ENCODE data around the gene N4BP2L2. TPM values are rescaled to one million over a fixed set of nuclear protein-coding genes. Genes with fewer than 3 reads are reported as not detected.

Gene N4BP2L2
- total RNA-seq, 1 donor, result 128 TPM

DNA sequence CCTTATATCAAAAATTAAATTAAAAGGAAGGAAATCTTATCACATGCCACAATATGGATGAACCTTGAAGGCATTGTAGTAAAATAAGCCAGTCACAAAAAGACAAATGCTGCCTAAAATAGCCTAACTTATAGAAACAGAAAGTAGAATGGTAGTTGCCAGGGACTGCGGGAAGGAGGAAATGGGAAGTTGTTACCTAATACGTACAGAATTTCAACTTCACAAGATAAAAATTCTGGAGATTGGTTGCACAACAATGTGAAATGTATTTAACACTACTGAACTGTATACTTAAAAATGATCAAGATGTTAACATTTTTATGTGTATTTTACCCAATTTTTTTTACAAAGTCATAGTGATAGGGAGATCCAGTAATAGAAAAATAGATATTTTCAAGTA lies 10.2 kb upstream of the N4BP2L2 start:
- peak; percentile 53 for DNase-seq (ENCODE audit: low read depth)
- H3K4me3 ChIP-seq (ENCODE audit: low read depth, low read length), result no peak overlapping the region
- TF ChIP-seq, protein P1, sequence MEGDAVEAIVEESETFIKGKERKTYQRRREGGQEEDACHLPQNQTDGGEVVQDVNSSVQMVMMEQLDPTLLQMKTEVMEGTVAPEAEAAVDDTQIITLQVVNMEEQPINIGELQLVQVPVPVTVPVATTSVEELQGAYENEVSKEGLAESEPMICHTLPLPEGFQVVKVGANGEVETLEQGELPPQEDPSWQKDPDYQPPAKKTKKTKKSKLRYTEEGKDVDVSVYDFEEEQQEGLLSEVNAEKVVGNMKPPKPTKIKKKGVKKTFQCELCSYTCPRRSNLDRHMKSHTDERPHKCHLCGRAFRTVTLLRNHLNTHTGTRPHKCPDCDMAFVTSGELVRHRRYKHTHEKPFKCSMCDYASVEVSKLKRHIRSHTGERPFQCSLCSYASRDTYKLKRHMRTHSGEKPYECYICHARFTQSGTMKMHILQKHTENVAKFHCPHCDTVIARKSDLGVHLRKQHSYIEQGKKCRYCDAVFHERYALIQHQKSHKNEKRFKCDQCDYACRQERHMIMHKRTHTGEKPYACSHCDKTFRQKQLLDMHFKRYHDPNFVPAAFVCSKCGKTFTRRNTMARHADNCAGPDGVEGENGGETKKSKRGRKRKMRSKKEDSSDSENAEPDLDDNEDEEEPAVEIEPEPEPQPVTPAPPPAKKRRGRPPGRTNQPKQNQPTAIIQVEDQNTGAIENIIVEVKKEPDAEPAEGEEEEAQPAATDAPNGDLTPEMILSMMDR (IDR thresholded peaks at IDR 0.05; ENCODE audit: insufficient read depth, low read depth, low read length), result no peak

DNA sequence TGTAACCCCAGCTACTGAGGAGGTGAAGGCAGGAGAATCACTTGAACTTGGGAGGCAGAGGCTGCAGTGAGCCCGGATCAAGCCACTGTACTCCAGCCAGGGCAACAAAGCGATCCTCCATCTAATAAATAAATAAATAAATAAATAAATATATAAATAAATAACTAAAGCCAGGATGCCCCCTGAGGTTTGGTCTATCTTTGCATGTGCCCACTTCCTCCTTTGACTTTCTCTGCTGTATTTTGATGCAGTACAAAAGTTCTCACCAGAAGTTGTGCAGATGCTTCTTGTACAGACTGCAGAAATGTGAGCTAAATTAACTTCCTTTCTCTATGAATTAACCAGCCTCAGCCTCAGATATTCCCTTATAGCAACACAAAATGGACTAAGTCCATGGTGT lies 6.5 kb upstream of the N4BP2L2 start:
- DNase-seq (ENCODE audit: low read depth), result no peak
- TF ChIP-seq, protein P1 (IDR thresholded peaks at IDR 0.05; ENCODE audit: insufficient read depth, low read depth, low read length), result no peak
- no peak overlapping the region for H3K4me3 ChIP-seq (ENCODE audit: low read depth, low read length)

DNA sequence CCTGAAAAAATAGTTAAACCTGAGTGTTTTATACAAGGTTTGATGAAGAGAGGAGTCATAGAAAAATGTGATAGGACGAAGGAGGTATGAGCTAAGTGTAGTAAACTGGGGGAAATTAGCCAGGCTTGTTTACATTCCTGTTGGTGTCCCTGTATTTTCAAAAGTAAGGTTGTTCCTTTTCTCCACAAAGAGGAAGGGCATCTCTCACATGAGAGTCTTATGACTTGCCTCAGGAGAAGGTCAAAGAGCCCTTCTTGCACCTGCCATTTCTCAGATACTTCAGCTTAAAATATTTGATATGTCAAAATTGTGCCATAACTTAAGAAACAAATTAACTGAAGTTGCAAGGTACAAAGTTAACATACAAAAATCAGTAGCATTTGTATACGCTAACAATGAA lies 3.6 kb upstream of the N4BP2L2 start:
- no peak for DNase-seq (ENCODE audit: low read depth)
- TF ChIP-seq, protein P1 (IDR thresholded peaks at IDR 0.05; ENCODE audit: insufficient read depth, low read depth, low read length), result no peak
- no peak overlapping the region for H3K4me3 ChIP-seq (ENCODE audit: low read depth, low read length)

DNA sequence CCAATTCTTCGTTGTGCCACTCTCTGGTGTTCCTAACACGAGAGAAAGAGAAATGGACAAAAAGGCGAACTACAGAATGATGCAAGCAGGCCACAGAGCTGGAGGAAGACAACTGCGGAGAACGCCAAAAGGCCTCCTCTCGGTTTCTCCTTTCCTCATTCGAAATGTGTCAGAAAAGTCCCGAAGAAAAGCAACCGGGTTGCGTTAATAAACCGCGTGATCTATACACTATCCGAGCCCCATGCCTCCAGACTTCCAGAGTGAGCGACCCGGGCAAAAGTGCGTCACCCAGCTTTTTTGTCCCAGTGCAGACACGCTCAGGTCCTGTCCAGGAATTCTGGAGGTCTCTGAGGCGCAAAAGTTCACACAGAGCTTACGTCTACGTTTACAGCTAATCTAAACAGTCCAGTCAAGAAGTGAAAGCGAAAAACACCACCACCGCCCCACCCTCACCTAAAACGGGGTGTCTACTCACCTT lies 413 bp downstream of the N4BP2L2 start:
- DNase-seq (ENCODE audit: low read depth), result peak; percentile 84
- H3K4me3 ChIP-seq (ENCODE audit: low read depth, low read length), result peak overlapping the region; percentile 97
- TF ChIP-seq, protein P1 (IDR thresholded peaks at IDR 0.05; ENCODE audit: insufficient read depth, low read depth, low read length), result no peak

DNA sequence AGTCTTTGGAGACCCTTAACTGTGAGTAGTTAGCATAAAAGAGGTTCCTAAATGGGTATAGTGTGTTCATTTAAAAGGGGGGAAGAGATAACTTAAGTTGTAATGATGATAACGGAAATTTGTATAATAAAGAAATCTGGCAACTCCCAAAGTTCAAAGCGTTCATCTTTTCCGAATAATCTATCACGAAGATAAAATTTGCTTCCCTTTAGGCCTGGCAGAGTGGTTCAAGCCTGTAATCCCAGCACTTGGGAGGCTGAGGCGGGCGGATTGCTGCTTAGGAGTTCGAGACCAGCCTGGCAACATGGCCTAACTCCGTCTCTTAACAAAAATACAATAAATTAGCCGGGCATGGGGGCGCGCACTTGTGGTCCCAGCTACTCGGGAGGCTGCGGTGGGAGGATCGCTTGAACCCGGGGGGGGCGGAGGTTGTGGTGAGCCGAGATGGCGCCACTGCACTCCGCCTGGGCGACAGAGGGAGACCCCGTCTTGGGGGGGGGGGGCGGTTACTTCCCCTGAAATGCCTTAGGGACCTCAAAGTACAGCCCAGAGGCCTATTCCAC lies 934 bp downstream of the N4BP2L2 start:
- TF ChIP-seq, protein P1 (IDR thresholded peaks at IDR 0.05; ENCODE audit: insufficient read depth, low read depth, low read length), result no peak
- peak overlapping the region; percentile 97 for H3K4me3 ChIP-seq (ENCODE audit: low read depth, low read length)
- peak; percentile 3 for DNase-seq (ENCODE audit: low read depth)

DNA sequence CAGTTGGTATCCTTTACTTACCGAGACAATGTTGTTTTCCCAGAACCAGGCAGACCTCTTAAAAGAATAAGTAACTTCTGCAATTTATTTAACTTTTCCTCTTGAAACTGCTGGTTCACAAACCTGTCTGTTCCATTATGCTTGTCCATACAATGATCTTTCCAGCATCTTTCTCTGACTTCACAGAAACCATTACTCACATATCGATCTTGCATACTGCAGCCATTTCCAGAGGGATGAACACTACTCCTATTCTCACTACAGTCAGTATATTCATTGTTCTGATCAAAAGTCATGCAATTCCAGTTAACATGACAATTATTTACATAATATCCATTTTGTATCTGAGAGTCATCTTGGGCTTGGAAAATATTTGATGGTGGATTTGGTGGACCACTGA lies 2.8 kb downstream of the N4BP2L2 start:
- no peak overlapping the region for H3K4me3 ChIP-seq (ENCODE audit: low read depth, low read length)
- no peak for DNase-seq (ENCODE audit: low read depth)
- TF ChIP-seq, protein P1 (IDR thresholded peaks at IDR 0.05; ENCODE audit: insufficient read depth, low read depth, low read length), result no peak

DNA sequence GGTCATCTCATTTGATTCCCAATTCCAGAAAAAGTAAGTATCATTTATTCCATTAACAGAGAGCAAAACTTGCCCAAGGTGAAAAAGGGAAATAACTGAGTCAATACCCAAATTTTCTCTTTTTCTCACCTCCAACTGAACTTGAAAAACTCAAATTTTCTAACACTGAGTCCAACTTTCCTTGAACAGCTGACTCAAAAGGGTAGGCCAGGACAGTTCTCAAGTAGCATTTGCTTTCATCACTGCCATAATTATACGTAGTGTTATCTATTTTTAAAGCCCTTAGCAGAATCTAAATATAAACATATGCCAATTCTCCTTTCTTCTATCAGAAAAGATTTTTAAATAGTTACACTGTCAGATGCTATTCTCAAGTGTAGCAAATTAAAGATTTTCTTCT lies 3.5 kb downstream of the N4BP2L2 start:
- peak; percentile 8 for DNase-seq (ENCODE audit: low read depth)
- TF ChIP-seq, protein P1 (IDR thresholded peaks at IDR 0.05; ENCODE audit: insufficient read depth, low read depth, low read length), result no peak
- H3K4me3 ChIP-seq (ENCODE audit: low read depth, low read length), result no peak overlapping the region
